Measurements from ENCODE around the gene GJA10.

DNA sequence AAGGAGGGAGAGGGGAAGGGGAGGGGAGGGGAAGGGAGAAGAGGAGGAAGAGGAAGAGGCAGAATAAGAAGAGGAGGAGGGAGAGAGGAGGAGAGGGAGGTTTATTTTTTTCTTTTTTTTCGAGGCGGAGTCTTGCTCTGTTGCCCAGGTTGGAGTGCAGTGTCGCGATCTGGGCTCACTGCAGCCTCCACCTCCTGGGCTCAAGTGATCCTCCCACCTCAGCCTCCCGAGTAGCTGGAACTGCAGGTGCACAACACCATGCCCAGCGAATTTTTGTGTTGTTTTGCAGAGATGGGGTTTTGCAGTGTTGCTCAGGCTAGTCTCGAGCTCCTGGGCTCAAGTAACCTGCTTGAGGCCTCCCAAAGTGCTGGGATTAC lies 6.1 kb upstream of the GJA10 start:
- TF ChIP-seq POLR2AphosphoS5 (IDR thresholded peaks at IDR 0.05; ENCODE audit: low read depth, low read length): no peak
- TF ChIP-seq, protein P1, sequence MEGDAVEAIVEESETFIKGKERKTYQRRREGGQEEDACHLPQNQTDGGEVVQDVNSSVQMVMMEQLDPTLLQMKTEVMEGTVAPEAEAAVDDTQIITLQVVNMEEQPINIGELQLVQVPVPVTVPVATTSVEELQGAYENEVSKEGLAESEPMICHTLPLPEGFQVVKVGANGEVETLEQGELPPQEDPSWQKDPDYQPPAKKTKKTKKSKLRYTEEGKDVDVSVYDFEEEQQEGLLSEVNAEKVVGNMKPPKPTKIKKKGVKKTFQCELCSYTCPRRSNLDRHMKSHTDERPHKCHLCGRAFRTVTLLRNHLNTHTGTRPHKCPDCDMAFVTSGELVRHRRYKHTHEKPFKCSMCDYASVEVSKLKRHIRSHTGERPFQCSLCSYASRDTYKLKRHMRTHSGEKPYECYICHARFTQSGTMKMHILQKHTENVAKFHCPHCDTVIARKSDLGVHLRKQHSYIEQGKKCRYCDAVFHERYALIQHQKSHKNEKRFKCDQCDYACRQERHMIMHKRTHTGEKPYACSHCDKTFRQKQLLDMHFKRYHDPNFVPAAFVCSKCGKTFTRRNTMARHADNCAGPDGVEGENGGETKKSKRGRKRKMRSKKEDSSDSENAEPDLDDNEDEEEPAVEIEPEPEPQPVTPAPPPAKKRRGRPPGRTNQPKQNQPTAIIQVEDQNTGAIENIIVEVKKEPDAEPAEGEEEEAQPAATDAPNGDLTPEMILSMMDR (IDR thresholded peaks at IDR 0.05): no peak
- TF ChIP-seq, protein P2, sequence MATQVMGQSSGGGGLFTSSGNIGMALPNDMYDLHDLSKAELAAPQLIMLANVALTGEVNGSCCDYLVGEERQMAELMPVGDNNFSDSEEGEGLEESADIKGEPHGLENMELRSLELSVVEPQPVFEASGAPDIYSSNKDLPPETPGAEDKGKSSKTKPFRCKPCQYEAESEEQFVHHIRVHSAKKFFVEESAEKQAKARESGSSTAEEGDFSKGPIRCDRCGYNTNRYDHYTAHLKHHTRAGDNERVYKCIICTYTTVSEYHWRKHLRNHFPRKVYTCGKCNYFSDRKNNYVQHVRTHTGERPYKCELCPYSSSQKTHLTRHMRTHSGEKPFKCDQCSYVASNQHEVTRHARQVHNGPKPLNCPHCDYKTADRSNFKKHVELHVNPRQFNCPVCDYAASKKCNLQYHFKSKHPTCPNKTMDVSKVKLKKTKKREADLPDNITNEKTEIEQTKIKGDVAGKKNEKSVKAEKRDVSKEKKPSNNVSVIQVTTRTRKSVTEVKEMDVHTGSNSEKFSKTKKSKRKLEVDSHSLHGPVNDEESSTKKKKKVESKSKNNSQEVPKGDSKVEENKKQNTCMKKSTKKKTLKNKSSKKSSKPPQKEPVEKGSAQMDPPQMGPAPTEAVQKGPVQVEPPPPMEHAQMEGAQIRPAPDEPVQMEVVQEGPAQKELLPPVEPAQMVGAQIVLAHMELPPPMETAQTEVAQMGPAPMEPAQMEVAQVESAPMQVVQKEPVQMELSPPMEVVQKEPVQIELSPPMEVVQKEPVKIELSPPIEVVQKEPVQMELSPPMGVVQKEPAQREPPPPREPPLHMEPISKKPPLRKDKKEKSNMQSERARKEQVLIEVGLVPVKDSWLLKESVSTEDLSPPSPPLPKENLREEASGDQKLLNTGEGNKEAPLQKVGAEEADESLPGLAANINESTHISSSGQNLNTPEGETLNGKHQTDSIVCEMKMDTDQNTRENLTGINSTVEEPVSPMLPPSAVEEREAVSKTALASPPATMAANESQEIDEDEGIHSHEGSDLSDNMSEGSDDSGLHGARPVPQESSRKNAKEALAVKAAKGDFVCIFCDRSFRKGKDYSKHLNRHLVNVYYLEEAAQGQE (IDR thresholded peaks at IDR 0.05; ENCODE audit: insufficient read depth in 1 of 2, low read depth in 2 of 2, low read length in 1 of 2): no peak
- no peak for TF ChIP-seq TCF7L2 (IDR thresholded peaks at IDR 0.05; ENCODE audit: low read depth, low read length)

Data from Panc1 (cell line).